TTC549 (cell line): ENCODE data around the gene STEAP1B.

Experiments
- FAIRE-seq: peaks from 2 replicates; lab custom pipeline; 2012; peaks lifted over from hg19 to GRCh38; lab: Jason Lieb, UNC

STEAP1B gene

DNA sequence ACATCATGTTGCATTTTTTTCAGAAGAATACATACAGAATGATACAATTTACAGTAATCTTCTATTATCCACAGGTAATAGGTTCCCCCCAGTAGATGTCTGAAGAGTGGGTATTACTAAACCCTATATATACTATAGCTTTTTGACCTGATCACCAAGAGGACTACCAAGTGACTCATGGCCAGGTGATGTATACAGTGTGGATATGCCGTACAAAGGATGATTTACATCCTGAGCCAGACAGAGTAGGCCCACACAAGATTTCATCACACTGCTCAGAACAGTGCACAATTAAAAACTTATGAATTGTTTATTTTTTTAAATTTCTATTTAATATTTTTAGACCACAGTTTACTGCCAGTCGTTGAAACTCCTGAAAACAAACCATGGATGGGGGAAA is 70.6 kb downstream of the STEAP1B start:
- FAIRE-seq = no peak

- no peak for FAIRE-seq
Observed at GRCh38 chr7:22427855-22428254, 72.1 kb downstream of the STEAP1B start.

DNA sequence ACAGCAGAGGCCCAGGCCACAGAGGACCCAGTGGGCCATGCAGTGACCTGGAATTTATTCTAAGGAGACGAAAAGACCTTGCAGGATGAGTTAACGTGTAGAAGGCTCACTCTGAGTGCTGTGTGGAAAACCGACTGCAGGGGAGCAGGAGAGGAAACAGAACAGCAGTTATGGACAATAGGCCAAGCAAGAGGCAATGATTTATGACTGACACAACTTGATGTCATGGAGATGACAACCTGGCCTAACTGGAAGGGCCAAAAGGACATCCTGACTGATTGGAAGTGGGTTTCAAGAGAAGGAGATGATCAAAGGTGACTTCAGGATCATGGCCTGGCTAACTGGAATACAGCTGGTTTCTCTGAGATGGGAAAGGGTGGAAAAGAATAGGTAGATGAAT is 72.9 kb downstream of the STEAP1B start:
- no peak for FAIRE-seq

DNA sequence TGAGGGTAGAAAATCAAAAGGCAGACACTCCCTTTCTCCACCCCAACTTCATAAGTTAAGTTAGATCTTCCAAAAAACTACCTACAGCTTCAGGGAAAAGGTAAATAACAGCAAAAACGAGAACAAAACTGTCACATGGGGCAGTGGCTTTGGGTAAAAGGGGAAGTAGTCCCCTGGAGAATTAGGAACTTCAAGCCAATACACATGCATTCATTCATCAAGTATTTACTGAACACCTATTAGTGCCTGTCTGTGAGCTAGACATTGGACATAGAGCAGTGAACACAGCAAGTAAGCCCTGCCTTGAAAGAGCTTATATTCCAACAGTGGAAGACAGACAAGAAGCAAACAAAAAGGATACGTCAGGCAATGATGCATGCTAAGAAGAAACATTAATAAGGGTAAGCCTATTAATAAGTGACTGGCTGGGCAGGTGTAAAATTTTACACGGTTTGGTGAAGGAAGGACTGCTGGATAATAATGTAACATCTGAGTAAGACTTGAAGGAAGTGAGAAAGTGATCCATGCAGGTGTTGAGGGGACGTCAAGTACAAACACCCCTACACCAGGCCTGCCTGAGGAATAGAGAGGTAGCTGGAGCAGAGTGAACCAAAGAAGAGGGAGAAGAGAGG is 73.4 kb downstream of the STEAP1B start:
- FAIRE-seq = no peak

DNA sequence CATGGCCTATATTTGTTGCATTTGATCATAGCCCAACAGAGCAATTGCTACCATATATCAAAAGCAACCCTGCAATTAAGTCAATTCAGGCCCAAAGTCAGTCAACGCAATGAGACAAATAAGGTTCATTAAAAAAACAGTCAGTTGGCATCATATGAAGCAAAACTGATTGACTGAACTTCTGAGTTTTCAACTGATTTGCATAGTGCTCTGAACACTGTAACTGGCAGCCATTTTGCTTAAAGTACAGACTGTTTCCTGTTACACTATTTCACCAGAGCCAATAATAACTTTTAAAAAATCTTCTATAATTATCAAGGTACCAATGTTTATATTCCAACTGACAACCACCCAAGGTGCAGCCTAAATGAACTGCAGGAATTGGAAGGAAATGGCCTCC is 74.6 kb downstream of the STEAP1B start:
- FAIRE-seq = no peak

DNA sequence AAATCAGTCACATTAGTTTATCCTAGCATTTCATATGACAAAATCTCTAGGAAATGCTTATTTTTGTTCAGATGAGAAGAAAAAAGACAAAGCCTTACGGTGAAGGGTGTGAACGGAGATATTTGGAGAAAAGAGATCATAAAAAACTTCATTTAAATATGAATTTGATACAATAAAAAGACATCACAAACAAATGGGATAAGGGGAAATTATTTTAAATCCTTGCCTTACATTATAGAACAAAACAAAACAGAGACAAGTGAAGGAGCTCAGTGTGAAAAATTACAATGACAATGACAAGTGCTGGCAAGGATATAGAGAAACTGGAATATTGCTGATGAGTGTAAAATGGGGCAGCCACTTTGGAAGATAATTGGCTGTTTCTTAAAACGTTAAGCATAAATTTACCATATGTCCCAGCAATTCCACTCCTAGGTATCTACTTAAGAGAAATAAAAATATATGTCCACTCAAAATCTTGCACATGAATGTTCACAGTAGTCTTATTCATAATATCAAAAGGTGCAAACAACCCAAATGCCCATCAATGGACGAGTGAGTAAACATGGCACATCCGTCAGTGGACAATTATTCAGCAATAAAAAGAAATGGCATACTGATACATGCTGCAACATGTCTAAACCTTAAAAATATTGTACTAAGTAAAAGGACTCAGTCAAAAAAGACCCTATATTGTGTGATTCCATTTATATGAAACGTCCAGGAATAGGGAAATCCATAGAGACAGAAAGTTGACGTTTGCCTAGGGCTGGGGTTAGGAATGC is 77.0 kb downstream of the STEAP1B start:
- no peak for FAIRE-seq

DNA sequence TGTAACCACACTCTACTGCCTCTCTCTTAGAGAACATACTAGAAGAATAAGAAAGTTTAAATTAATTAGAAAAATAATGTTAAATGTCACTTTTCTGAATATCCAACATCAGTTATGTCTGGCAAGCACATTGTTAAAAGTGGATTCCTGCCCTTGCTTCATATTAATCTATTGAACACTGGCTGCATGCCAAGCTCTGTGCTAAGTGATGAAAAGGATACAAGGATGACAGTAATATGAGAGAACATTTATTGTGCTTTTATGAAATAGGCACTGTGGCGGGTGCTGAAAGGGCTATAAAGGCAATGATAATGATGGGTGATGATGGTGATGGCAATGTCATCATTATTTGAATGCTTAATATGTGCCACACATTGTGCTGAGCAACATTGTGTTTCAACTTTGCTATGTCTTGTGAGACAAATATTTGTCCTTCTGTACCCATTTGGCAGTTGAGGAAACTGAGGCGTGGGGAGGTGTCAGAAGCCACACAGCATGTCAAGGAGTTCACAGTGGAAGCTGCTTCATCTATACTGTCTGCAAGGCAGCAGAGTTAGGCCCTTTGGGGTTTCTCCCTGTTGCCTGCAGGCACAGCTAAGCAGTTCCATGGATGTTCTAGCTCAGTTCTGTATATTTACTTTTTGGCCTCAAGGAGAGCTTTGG is 78.9 kb downstream of the STEAP1B start:
- FAIRE-seq = no peak

DNA sequence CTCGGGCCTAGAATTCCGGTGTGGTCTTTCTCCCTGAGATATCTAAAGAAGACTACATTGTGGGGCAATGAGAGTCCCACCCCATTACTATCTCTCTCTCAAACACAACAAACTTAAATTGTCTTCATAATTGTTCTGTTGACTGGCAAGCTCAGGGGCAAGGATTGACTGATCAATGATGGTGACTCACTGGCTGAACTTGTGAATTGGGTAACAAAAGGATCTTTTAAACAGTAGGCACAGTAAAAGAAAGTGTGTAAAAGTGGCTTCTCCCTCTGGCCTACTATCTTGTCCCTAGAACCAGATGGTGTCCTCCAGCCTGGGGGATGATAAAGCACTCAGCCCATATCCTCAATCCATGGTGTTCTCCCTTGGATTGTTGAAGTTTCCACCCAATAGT is 80.0 kb downstream of the STEAP1B start:
- FAIRE-seq = no peak

- FAIRE-seq = no peak
Observed at GRCh38 chr7:22419488-22419887, 80.5 kb downstream of the STEAP1B start.

DNA sequence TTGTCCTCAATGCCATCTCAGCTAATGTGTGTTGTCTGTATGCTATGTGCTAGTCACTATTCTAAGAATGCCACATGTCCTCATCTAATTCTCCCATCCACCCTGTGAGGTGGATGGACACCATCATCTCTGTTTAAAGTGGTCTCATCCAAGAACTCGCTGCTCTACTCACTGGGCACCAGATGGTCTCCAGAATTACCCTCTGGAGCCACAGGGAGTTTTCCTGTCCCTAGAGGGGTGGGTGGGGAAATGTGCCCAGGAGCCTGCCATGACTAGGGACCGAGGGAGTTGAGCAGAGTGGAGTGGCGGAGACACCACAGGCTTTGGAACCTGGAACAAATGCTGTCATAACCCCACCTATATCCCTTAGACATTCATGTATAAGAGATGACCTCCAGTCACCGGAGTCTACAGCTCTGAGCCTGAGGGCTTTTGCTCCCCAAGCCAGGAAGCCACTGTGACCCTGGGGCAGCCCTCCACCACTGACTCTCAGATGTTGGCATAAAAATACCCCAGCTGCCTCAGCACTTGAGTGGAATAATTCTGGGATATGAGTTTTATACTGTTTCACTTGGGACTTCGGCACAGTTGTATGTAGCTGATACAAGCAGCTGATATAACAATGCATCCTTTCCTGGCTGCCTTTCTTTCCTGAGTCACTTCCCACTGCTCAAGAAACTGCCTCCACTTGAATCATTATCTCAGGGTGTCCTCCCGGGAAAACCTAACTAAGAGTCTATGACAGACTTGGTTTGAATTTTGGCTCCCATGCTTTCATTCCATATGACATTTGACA is 81.5 kb downstream of the STEAP1B start:
- FAIRE-seq = no peak

- no peak for FAIRE-seq
Observed at GRCh38 chr7:22417841-22418240, 82.1 kb downstream of the STEAP1B start.

DNA sequence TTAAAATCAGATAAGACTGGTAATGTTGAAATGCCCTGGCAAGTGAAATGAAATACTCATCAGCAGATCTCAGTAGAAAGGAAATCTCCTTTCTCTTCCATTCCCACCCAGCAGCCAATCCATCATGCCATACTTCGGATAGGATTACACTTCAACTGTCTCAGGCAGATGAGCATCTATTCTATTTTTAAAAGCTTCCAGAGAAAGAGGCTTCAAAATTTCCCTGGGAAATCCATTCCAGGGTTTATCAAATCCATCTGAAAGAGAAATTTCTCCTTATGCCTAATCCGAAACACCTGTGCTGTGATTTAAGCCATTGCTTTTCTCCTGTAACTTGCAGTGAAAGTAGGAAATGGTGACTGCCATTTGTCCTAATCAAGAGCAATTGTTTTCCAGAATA is 82.6 kb downstream of the STEAP1B start:
- FAIRE-seq = no peak

GRCh38 chr7:22414424-22414823 is 85.6 kb downstream of the STEAP1B start:
- no peak for FAIRE-seq

DNA sequence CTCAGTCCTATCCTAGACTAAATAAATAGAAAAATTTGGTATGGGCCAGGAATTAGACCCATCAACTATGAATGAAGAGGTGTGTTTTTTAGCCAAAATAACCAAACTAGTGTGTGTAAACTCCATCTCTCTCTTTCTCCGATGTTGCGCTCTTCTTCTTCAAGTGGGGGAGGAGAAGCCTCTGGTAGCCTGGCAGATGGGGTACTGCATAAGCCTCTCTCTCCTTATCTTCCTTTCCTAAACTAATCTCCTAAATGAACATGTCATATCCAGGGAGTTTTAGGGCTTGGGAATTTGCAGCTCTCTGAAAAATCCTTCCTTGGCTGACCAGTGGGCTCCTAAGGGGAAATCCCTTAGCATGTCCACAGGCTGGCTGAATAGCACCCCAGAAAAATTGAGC is 86.8 kb downstream of the STEAP1B start:
- no peak for FAIRE-seq

- no peak for FAIRE-seq
Observed at GRCh38 chr7:22411977-22412693, 87.9 kb downstream of the STEAP1B start.

- no peak for FAIRE-seq
Observed at GRCh38 chr7:22406715-22407114, 93.3 kb downstream of the STEAP1B start.

DNA sequence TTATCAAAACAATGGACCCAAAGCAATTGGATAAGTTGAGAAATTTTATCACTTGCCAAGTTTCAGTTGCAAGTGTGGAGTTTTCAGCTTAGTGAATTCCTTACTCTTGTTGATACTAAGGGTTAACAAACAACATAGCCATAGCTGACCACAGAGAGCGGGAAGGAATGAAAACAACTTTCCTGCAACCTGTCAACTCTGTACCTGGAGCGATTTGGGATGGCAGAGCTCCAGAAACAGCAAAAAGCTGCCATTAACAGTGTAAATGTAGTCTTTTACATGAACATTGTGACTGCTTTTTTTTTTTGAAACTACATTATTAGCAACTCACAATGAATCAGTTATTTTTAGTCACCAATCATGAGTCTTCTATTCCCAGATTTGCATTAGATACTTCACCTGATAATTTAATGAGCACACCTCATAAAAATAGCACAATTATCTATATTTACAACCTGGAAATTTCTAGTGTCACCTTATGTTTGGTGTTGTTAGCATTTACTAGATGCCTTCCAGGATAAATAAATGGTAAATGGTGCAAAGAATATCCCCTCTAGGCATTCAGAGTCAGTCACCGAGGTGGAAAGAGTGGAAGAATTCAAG is 95.5 kb downstream of the STEAP1B start:
- FAIRE-seq = no peak

- FAIRE-seq = no peak
Observed at GRCh38 chr7:22403344-22403743, 96.6 kb downstream of the STEAP1B start.

- FAIRE-seq = no peak
Observed at GRCh38 chr7:22402250-22402649, 97.7 kb downstream of the STEAP1B start.

- no peak for FAIRE-seq
Observed at GRCh38 chr7:22400936-22401553, 98.9 kb downstream of the STEAP1B start.

DNA sequence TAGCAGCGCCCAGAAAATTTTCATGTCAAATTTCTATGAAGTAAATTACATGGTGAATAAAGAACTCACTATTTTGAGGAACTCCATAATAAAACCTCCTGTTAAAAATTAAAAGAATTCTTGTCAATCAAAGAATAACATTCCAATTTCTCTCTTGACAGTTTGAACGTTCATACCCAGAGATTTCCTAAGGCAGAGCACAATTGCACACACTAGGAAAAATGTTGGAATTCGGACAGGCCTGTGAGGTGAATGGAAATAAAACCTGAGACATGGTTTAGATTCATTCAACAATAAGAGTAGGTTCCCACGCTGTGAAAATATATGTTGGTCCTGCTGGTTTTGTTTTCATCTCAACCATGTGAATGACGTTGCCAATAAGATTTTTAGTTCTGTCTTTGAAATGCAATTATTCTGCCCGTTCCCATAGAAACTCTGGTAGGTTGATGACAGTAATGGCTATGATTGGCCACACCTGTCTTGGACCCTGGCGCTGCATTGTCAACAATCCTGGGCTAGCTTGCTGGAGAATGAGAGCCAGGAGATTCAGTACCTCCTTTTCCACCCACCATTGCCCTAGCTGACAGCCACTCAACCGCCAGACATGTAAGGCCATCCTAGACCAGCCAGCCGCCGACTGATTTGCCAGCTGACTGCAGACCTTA is 99.7 kb downstream of the STEAP1B start:
- no peak for FAIRE-seq
